ENCODE measurements around the gene ZKSCAN1. TPM values are rescaled to one million over a fixed set of nuclear protein-coding genes. Genes with fewer than 3 reads are reported as not detected.

Gene ZKSCAN1
- total RNA-seq, 1 experiment from 2014 or later: 70.3 TPM

GRCh38 chr7:100074841-100075240, 59.4 kb downstream of the ZKSCAN1 start:
- Histone ChIP-seq H3K9me2 (ENCODE audit: insufficient read depth) (no peaks in the 10 kb centered on the region), H3K4me2 (no peak overlapping the region), H3K36me3 (ENCODE audit: low read depth) (peaks cover 96% of the 10 kb centered on the region), H4K20me1 (ENCODE audit: insufficient read depth) (peaks cover 8% of the 10 kb centered on the region; the same call in 1 of the 2 replicates), H3K27ac (no peak overlapping the region), H3K9me3 (ENCODE audit: insufficient read depth, low read depth) (peaks cover 50% of the 10 kb centered on the region), H3K4me1 (replicated peaks; ENCODE audit: insufficient read depth) (0 out of 2 replicates have a peak, but pooled peaks cover 1% of the 10 kb centered on the region), H3K27me3 (ENCODE audit: insufficient read depth, low read depth) (no peaks in the 10 kb centered on the region), H3K79me2 (ENCODE audit: low read depth) (peaks cover 35% of the 10 kb centered on the region), H3F3A (ENCODE audit: insufficient read depth, low read depth) (peaks cover 3% of the 10 kb centered on the region; the same call in 1 of the 2 replicates), H3K4me3 (no peak overlapping the region), H2AFZ (no peak overlapping the region)
- CTCF ChIA-PET: no interaction called here
- intact Hi-C loops (cut with micrococcal nuclease; ENCODE audit: unreplicated experiment): no loop called here
- no TSS peak for BruUV-seq (replicated peaks)
- POLR2A ChIA-PET (ENCODE audit: unreplicated experiment): no interaction called here
- no peak for DNase-seq
- no peak for TF ChIP-seq EZH2 (IDR thresholded peaks at IDR 0.05; ENCODE audit: low read depth)
- no peak for TF ChIP-seq CTCF (conservative IDR thresholded peaks at IDR 0.05)

GRCh38 chr7:100075418-100075817, 60.0 kb downstream of the ZKSCAN1 start:
- no peaks in the 10 kb centered on the region for H3K27me3 ChIP-seq (ENCODE audit: insufficient read depth, low read depth)
- intact Hi-C loops (cut with micrococcal nuclease; ENCODE audit: unreplicated experiment): no loop called here
- peaks cover 8% of the 10 kb centered on the region; the same call in 1 of the 2 replicates for H4K20me1 ChIP-seq (ENCODE audit: insufficient read depth)
- H3F3A ChIP-seq (ENCODE audit: insufficient read depth, low read depth): peaks cover 3% of the 10 kb centered on the region; the same call in 1 of the 2 replicates
- no peak overlapping the region for H3K27ac ChIP-seq
- ChIA-PET CTCF (no interaction called here), POLR2A (ENCODE audit: unreplicated experiment) (no interaction called here)
- H2AFZ ChIP-seq: no peak overlapping the region
- H3K4me1 ChIP-seq (replicated peaks; ENCODE audit: insufficient read depth): peaks cover 7% of the 10 kb centered on the region
- no peak overlapping the region for H3K4me3 ChIP-seq
- H3K9me2 ChIP-seq (ENCODE audit: insufficient read depth): no peaks in the 10 kb centered on the region
- H3K79me2 ChIP-seq (ENCODE audit: low read depth): peaks cover 41% of the 10 kb centered on the region
- no TSS peak for BruUV-seq (replicated peaks)
- DNase-seq: no peak
- H3K36me3 ChIP-seq (ENCODE audit: low read depth): peaks cover 93% of the 10 kb centered on the region
- TF ChIP-seq CTCF (conservative IDR thresholded peaks at IDR 0.05) (no peak), EZH2 (IDR thresholded peaks at IDR 0.05; ENCODE audit: low read depth) (no peak)
- H3K9me3 ChIP-seq (ENCODE audit: insufficient read depth, low read depth): peaks cover 44% of the 10 kb centered on the region
- H3K4me2 ChIP-seq: no peak overlapping the region

GRCh38 chr7:100077205-100077604, 61.8 kb downstream of the ZKSCAN1 start:
- H3F3A ChIP-seq (ENCODE audit: insufficient read depth, low read depth): peaks cover 7% of the 10 kb centered on the region
- intact Hi-C loops (cut with micrococcal nuclease; ENCODE audit: unreplicated experiment): no loop called here
- CTCF ChIA-PET: no interaction called here
- POLR2A ChIA-PET (ENCODE audit: unreplicated experiment): no interaction called here
- no peak overlapping the region for H2AFZ ChIP-seq
- H3K27me3 ChIP-seq (ENCODE audit: insufficient read depth, low read depth): no peaks in the 10 kb centered on the region
- H3K36me3 ChIP-seq (ENCODE audit: low read depth): peaks cover 75% of the 10 kb centered on the region
- peaks cover 8% of the 10 kb centered on the region; the same call in 1 of the 2 replicates for H4K20me1 ChIP-seq (ENCODE audit: insufficient read depth)
- no peak overlapping the region for H3K27ac ChIP-seq
- H3K9me3 ChIP-seq (ENCODE audit: insufficient read depth, low read depth): peaks cover 26% of the 10 kb centered on the region; the same call in 1 of the 2 replicates
- H3K9me2 ChIP-seq (ENCODE audit: insufficient read depth): no peaks in the 10 kb centered on the region
- H3K4me1 ChIP-seq (replicated peaks; ENCODE audit: insufficient read depth): peaks cover 10% of the 10 kb centered on the region
- no peak overlapping the region for H3K4me3 ChIP-seq
- no peak overlapping the region for H3K4me2 ChIP-seq
- peaks cover 52% of the 10 kb centered on the region for H3K79me2 ChIP-seq (ENCODE audit: low read depth)
- BruUV-seq (replicated peaks): no TSS peak
- DNase-seq: no peak
- TF ChIP-seq EZH2 (IDR thresholded peaks at IDR 0.05; ENCODE audit: low read depth) (no peak), CTCF (conservative IDR thresholded peaks at IDR 0.05) (no peak)

Measured in PC-9 (cell line).